T-cell (primary cell): Measurements from ENCODE around the gene PKM. TPM values are rescaled to one million over a fixed set of nuclear protein-coding genes. Genes with fewer than 3 reads are reported as not detected.
A peak's percentile ranks its signal among the peaks of the same experiment; 100 is the strongest.
"Not testable (repeated sequence)": the region's sequence is repeated elsewhere in the genome, so short reads cannot be mapped to it uniquely, and the experiment has no call there.

Source experiments
- ATAC-seq, 4 experiments: fragments of 200-7000 bp in 3 of 4; fragments of 150-1000 bp in 1 of 4; cut with Tn5 transposase; replicated peaks in 1 of 4; 1 replicate in 3 of 4; 2 replicates in 1 of 4; pipeline ENCODE4 v1.10.0; 2021; ENCODE audit warnings: moderate library complexity in 3 of 4, mild to moderate bottlenecking in 2 of 4, moderate number of reproducible peaks in 1 of 4
- CTCF ChIA-PET, 2 donors: fragments of 300-600 bp; sonication (Branson Sonifier 250); formaldehyde crosslinking; loops; one replicate each; lab custom pipeline; 2022; ENCODE audit warnings: antibody characterized with exemption in 2 of 2; lab: Charles Lee
- POLR2A ChIA-PET, 2 donors: fragments of 300-600 bp; sonication (Branson Sonifier 250); formaldehyde crosslinking; loops; one replicate each; lab custom pipeline; 2022; ENCODE audit warnings: antibody characterized with exemption in 2 of 2; lab: Charles Lee
- DNase-seq, 35 experiments: peaks; one replicate each; pipeline versions ENCODE4 v3.0.0 to v3.0.0-alpha.2; 2013 to 2023
- H3K27ac ChIP-seq: one replicate; pipeline ENCODE4 v1.5.1; 2013; ENCODE audit warnings: low read length
- H3K27me3 ChIP-seq, 2 experiments: replicated peaks in 1 of 2; 1 replicate in 1 of 2; 2 replicates in 1 of 2; pipeline versions ENCODE4 v1.6.1 to v1.7.0; 2013; ENCODE audit warnings: low read length in 1 of 2, mixed read lengths in 1 of 2; ENCODE audit not compliant: control insufficient read depth in 2 of 2, insufficient read depth in 2 of 2; ENCODE audit errors: extremely low read depth in 1 of 2
- H3K36me3 ChIP-seq, 2 donors: 1 replicate in 1 of 2; 2 replicates in 1 of 2; pipeline versions ENCODE4 v1.6.1 to v1.7.0; 2013; ENCODE audit warnings: low read length in 1 of 2; ENCODE audit not compliant: control insufficient read depth in 2 of 2, insufficient read depth in 1 of 2; ENCODE audit errors: extremely low read depth in 1 of 2
- H3K4me1 ChIP-seq, 2 experiments: 1 replicate in 1 of 2; 2 replicates in 1 of 2; pipeline versions ENCODE4 v1.6.1 to v1.7.0; 2013; ENCODE audit warnings: low read length in 2 of 2, mixed read lengths in 1 of 2; ENCODE audit not compliant: insufficient read depth in 2 of 2, control insufficient read depth in 1 of 2; ENCODE audit errors: extremely low read depth in 1 of 2
- H3K4me3 ChIP-seq, 2 donors: 1 replicate in 1 of 2; 2 replicates in 1 of 2; pipeline versions ENCODE4 v1.5.1 to v1.7.0; 2013; ENCODE audit warnings: mild to moderate bottlenecking in 2 of 2, low read length in 1 of 2, moderate library complexity in 1 of 2; ENCODE audit not compliant: control insufficient read depth in 1 of 2; ENCODE audit errors: extremely low read depth in 1 of 2
- H3K9me3 ChIP-seq: 2 replicates; pipeline ENCODE4 v1.7.0; 2013
- H3K27ac Mint-ChIP-seq, 2 donors: one replicate each; pipeline ENCODE4 v1.8.0; 2020 to 2021; ENCODE audit warnings: mild to moderate bottlenecking in 2 of 2, mixed read lengths in 2 of 2
- H3K27me3 Mint-ChIP-seq, 2 donors: one replicate each; pipeline ENCODE4 v1.8.0; 2021 to 2022; ENCODE audit warnings: mixed read lengths in 2 of 2
- H3K36me3 Mint-ChIP-seq: one replicate; pipeline ENCODE4 v1.8.0; 2021; ENCODE audit warnings: mixed read lengths
- H3K4me1 Mint-ChIP-seq, 3 donors: one replicate each; pipeline ENCODE4 v1.8.0; 2020 to 2022; ENCODE audit warnings: mixed read lengths in 3 of 3, mild to moderate bottlenecking in 1 of 3
- H3K4me3 Mint-ChIP-seq, 3 donors: one replicate each; pipeline ENCODE4 v1.8.0; 2020 to 2022; ENCODE audit warnings: mild to moderate bottlenecking in 3 of 3, mixed read lengths in 3 of 3, moderate library complexity in 3 of 3
- H3K9me3 Mint-ChIP-seq, 3 donors: one replicate each; pipeline ENCODE4 v1.8.0; 2020 to 2022; ENCODE audit warnings: mixed read lengths in 3 of 3
- WGBS: methylation state at CpG from one replicate; pipeline ENCODE4 v1.1.5; 2013; ENCODE audit warnings: missing lambda C conversion rate; ENCODE audit not compliant: insufficient coverage; 5-methylcytosine and 5-hydroxymethylcytosine counted together
- total RNA-seq, 35 experiments: library from RNA in 6 of 35; stranded (reverse) in 6 of 35; fragments of 120-200 nt in 1 of 35; gene quantifications; one replicate each; pipeline versions ENCODE4 v1.2.1 to v1.2.4 and lab custom pipeline; 2013 to 2026

Gene PKM
- total RNA-seq (100 to 1,000 TPM; 293 to 412 (median 370) TPM), total RNA-seq (lab: John Stamatoyannopoulos, UW) (206 to 2,377 (median 439) reads per million in 29 experiments)
- 316 TPM for total RNA-seq (2013)

- H3K27me3 Mint-ChIP-seq: no peaks in the 10 kb centered on the region
- peak within 1 kb of the TSS; percentile 82 to 96 for H3K4me3 ChIP-seq
- peak within 1 kb of the TSS; percentile 94 to 96 for H3K27ac Mint-ChIP-seq
- H3K27ac ChIP-seq: peak within 1 kb of the TSS; percentile 79
- CTCF ChIA-PET: interaction anchor here in 1 of 2 donors (0.6 kb wide), 1 partner anchor 74 kb away, joined by 3 read pairs; no protein-coding TSS in a partner anchor
- no peaks in the 10 kb centered on the region for H3K36me3 ChIP-seq
- POLR2A ChIA-PET: interaction anchor here in 1 of 2 donors (0.6 kb wide), 1 partner anchor 308 kb away, joined by 3 read pairs; no protein-coding TSS in a partner anchor
- no peaks in the 10 kb centered on the region for H3K9me3 Mint-ChIP-seq
- no peaks in the 10 kb centered on the region for H3K9me3 ChIP-seq
- peak within 1 kb of the TSS; percentile 97 to 100 (median 97) for H3K4me3 Mint-ChIP-seq
- H3K36me3 Mint-ChIP-seq: peaks cover 3% of the 10 kb centered on the region
- H3K4me1 ChIP-seq: peaks cover 29 to 54% of the 10 kb centered on the region in 2 experiments
- peaks cover 45 to 54% (median 52%) of the 10 kb centered on the region in 3 donors for H3K4me1 Mint-ChIP-seq
- under 1% methylated on average over 63 of the region's 67 CpGs for WGBS
- ATAC-seq (peak; percentile 57 to 61 (median 59)), DNase-seq (peak; percentile 72 to 95 (median 82))
- no peaks in the 10 kb centered on the region for H3K27me3 ChIP-seq
Measured at GRCh38 chr15:72231066-72231832, at the start of gene PKM. Gene PKM (minus strand): TSS chr15:72231190. CDS start chr15:72219097, 12,093 bp downstream.

GRCh38 chr15:72280751-72281150 is 49.8 kb upstream of the PKM start:
- Histone ChIP-seq H3K4me3 (no peak overlapping the region), H3K27ac (no peak overlapping the region), H3K36me3 (no peaks in the 10 kb centered on the region), H3K27me3 (no peaks in the 10 kb centered on the region), H3K4me1 (no peaks in the 10 kb centered on the region), H3K9me3 (no peaks in the 10 kb centered on the region)
- ATAC-seq (no peak), DNase-seq (no peak)
- ChIA-PET CTCF (no interaction called here), POLR2A (no interaction called here)
- Mint-ChIP-seq H3K4me1 (no peaks in the 10 kb centered on the region), H3K4me3 (no peak overlapping the region), H3K27me3 (no peaks in the 10 kb centered on the region), H3K27ac (no peak overlapping the region), H3K36me3 (no peaks in the 10 kb centered on the region), H3K9me3 (no peaks in the 10 kb centered on the region)
- WGBS: 77% methylated on average over 2 of the region's 2 CpGs

- H3K27ac Mint-ChIP-seq: no peak overlapping the region
- POLR2A ChIA-PET: interaction anchor here in 1 of 2 donors (0.6 kb wide), 1 partner anchor 59 kb away, joined by 6 read pairs; no protein-coding TSS in a partner anchor
- ATAC-seq: no peak
Measured at GRCh38 chr15:72278737-72279136, 47.7 kb upstream of the PKM start.

GRCh38 chr15:72276326-72276700 is 45.3 kb upstream of the PKM start:
- Mint-ChIP-seq H3K27ac (no peak overlapping the region), H3K4me3 (no peak overlapping the region), H3K36me3 (no peaks in the 10 kb centered on the region), H3K9me3 (no peaks in the 10 kb centered on the region), H3K27me3 (no peaks in the 10 kb centered on the region), H3K4me1 (peaks cover 23 to 28% (median 24%) of the 10 kb centered on the region in 3 donors)
- H3K36me3 ChIP-seq: no peaks in the 10 kb centered on the region
- H3K27me3 ChIP-seq: no peaks in the 10 kb centered on the region
- ChIA-PET CTCF (no interaction called here), POLR2A (no interaction called here)
- peaks cover 11 to 17% of the 10 kb centered on the region in 2 experiments for H3K4me1 ChIP-seq
- DNase-seq: no peak
- H3K4me3 ChIP-seq: no peak overlapping the region
- ATAC-seq: no peak
- H3K27ac ChIP-seq: no peak overlapping the region
- H3K9me3 ChIP-seq: no peaks in the 10 kb centered on the region

More at GRCh38 chr15:72278737-72279136, 47.7 kb upstream of the PKM start:
- Histone ChIP-seq H3K27me3 (no peaks in the 10 kb centered on the region), H3K9me3 (no peaks in the 10 kb centered on the region), H3K36me3 (no peaks in the 10 kb centered on the region), H3K27ac (no peak overlapping the region), H3K4me1 (peaks cover 0 to under 1% of the 10 kb centered on the region in 2 experiments), H3K4me3 (no peak overlapping the region)
- no CpG with 5 or more reads among the region's 1 CpG for WGBS
- CTCF ChIA-PET: interaction anchor here in 1 of 2 donors (0.6 kb wide), 1 partner anchor 849 kb away, joined by 3 read pairs; no protein-coding TSS in a partner anchor
- no peaks in the 10 kb centered on the region for H3K36me3 Mint-ChIP-seq
- no peaks in the 10 kb centered on the region for H3K27me3 Mint-ChIP-seq
- DNase-seq: no peak
- no peak overlapping the region for H3K4me3 Mint-ChIP-seq
- H3K4me1 Mint-ChIP-seq: peaks cover 5 to 10% (median 6%) of the 10 kb centered on the region in 3 donors
- no peaks in the 10 kb centered on the region for H3K9me3 Mint-ChIP-seq

- H3K36me3 ChIP-seq, H3K4me3 ChIP-seq, DNase-seq, H3K36me3 Mint-ChIP-seq, CTCF ChIA-PET, H3K9me3 Mint-ChIP-seq, H3K27me3 Mint-ChIP-seq, POLR2A ChIA-PET, H3K4me3 Mint-ChIP-seq, ATAC-seq, H3K27ac Mint-ChIP-seq, H3K27me3 ChIP-seq, H3K9me3 ChIP-seq, H3K27ac ChIP-seq: not testable (repeated sequence)
- H3K4me1 ChIP-seq: peaks cover 15 to 17% of the 10 kb centered on the region in 2 experiments
- H3K4me1 Mint-ChIP-seq: peaks cover 29 to 33% (median 29%) of the 10 kb centered on the region in 3 donors
Measured at GRCh38 chr15:72275635-72276325, 44.8 kb upstream of the PKM start.

GRCh38 chr15:72272997-72273352 is 42.0 kb upstream of the PKM start:
- 5% methylated on average over 4 of the region's 10 CpGs for WGBS
- Mint-ChIP-seq H3K4me3 (peak overlapping the region; percentile 83), H3K4me1 (peaks cover 41 to 49% (median 43%) of the 10 kb centered on the region in 3 donors), H3K27ac (peak overlapping the region; percentile 93 to 95), H3K27me3 (no peaks in the 10 kb centered on the region), H3K9me3 (no peaks in the 10 kb centered on the region), H3K36me3 (peaks cover 10% of the 10 kb centered on the region)
- ATAC-seq (no peak), DNase-seq (no peak)
- Histone ChIP-seq H3K4me3 (peak overlapping the region; percentile 39 to 50), H3K27ac (peak overlapping the region; percentile 48), H3K36me3 (peaks cover 0 to 12% of the 10 kb centered on the region in 2 donors), H3K27me3 (no peaks in the 10 kb centered on the region), H3K4me1 (peaks cover 17% of the 10 kb centered on the region in 2 experiments), H3K9me3 (no peaks in the 10 kb centered on the region)
- POLR2A ChIA-PET: no interaction called here
- CTCF ChIA-PET: interaction anchor here in 1 of 2 donors (1.9 to 2.4 kb wide), 2 partner anchors 46 to 72 kb away, joined by 5 to 18 read pairs; no protein-coding TSS in a partner anchor
